H54 (cell line): Measurements from ENCODE around the gene KANSL3.

Experiments
- DNase-seq: peaks from one replicate; pipeline ENCODE4 v3.0.0; 2011; ENCODE audit warnings: low spot score, mixed read lengths; ENCODE audit not compliant: insufficient read length
- FAIRE-seq: peaks from 3 replicates; lab custom pipeline; 2011; peaks lifted over from hg19 to GRCh38; lab: Jason Lieb, UNC
- POLR2A ChIP-seq: IDR thresholded peaks from 2 replicates; pipeline ENCODE4 v1.6.1; 2011; ENCODE audit warnings: low read depth, mild to moderate bottlenecking, low read length

The KANSL3 gene

GRCh38 chr2:96636551-96637171 lies 1.5 kb downstream of the KANSL3 start:
- FAIRE-seq (no peak), DNase-seq (no peak)
- no peak for TF ChIP-seq POLR2A

- TF ChIP-seq POLR2A: no peak
- FAIRE-seq (no peak), DNase-seq (no peak)
Observed at GRCh38 chr2:96633641-96634040, 4.5 kb downstream of the KANSL3 start.

GRCh38 chr2:96631804-96632435 lies 6.2 kb downstream of the KANSL3 start:
- no peak for TF ChIP-seq POLR2A
- DNase-seq (no peak), FAIRE-seq (no peak)

GRCh38 chr2:96626553-96626942 lies 11.6 kb downstream of the KANSL3 start:
- FAIRE-seq (no peak), DNase-seq (no peak)
- TF ChIP-seq POLR2A: no peak

- no peak for TF ChIP-seq POLR2A
- no peak for DNase-seq
- no peak for FAIRE-seq
Observed at GRCh38 chr2:96625571-96626552, 12.2 kb downstream of the KANSL3 start.

GRCh38 chr2:96623116-96623515 lies 15.0 kb downstream of the KANSL3 start:
- no peak for DNase-seq
- FAIRE-seq: no peak
- TF ChIP-seq POLR2A: no peak

GRCh38 chr2:96622544-96622943 lies 15.6 kb downstream of the KANSL3 start:
- TF ChIP-seq POLR2A: no peak
- FAIRE-seq (no peak), DNase-seq (no peak)

GRCh38 chr2:96618596-96619283 lies 19.4 kb downstream of the KANSL3 start:
- TF ChIP-seq POLR2A: no peak
- FAIRE-seq (no peak), DNase-seq (no peak)

GRCh38 chr2:96617012-96617411 lies 21.1 kb downstream of the KANSL3 start:
- TF ChIP-seq POLR2A: no peak
- FAIRE-seq: no peak
- no peak for DNase-seq

- FAIRE-seq (no peak), DNase-seq (no peak)
- no peak for TF ChIP-seq POLR2A
Observed at GRCh38 chr2:96616535-96616934, 21.6 kb downstream of the KANSL3 start.

- no peak for FAIRE-seq
Observed at GRCh38 chr2:96616128-96616527, 22.0 kb downstream of the KANSL3 start.

GRCh38 chr2:96608469-96609455 lies 29.4 kb downstream of the KANSL3 start:
- no peak for FAIRE-seq
- no peak for TF ChIP-seq POLR2A
- DNase-seq: peak; percentile 50

More at GRCh38 chr2:96616128-96616527, 22.0 kb downstream of the KANSL3 start:
- no peak for DNase-seq
- TF ChIP-seq POLR2A: no peak
